GM19397 (cell line): Measurements from ENCODE around the gene GNA12.
"Not testable (repeated sequence)": the region's sequence is repeated elsewhere in the genome, so short reads cannot be mapped to it uniquely, and the experiment has no call there.

Source experiments
- ATAC-seq: cut with Tn5 transposase; IDR thresholded peaks from one replicate; pipeline ENCODE4 v1.9.1; 2021; ENCODE audit warnings: mild to moderate bottlenecking, moderate library complexity; ENCODE audit not compliant: unreplicated experiment

The GNA12 gene

GRCh38 chr7:2866601-2867000 lies 22.5 kb upstream of the GNA12 start:
- no peak for ATAC-seq

GRCh38 chr7:2864999-2865670 lies 21.0 kb upstream of the GNA12 start:
- ATAC-seq, result no peak

- ATAC-seq, result no peak
Observed at GRCh38 chr7:2864204-2864985, 20.3 kb upstream of the GNA12 start.

- peak; percentile 91 for ATAC-seq
Observed at GRCh38 chr7:2863461-2864066, 19.5 kb upstream of the GNA12 start.

GRCh38 chr7:2862831-2863361 lies 18.8 kb upstream of the GNA12 start:
- ATAC-seq, result no peak

- ATAC-seq, result no peak
Observed at GRCh38 chr7:2861509-2861908, 17.4 kb upstream of the GNA12 start.

GRCh38 chr7:2860627-2861133 lies 16.6 kb upstream of the GNA12 start:
- no peak for ATAC-seq

- ATAC-seq, result no peak
Observed at GRCh38 chr7:2859952-2860351, 15.8 kb upstream of the GNA12 start.

GRCh38 chr7:2858621-2859020 lies 14.5 kb upstream of the GNA12 start:
- ATAC-seq, result no peak

- ATAC-seq, result no peak
Observed at GRCh38 chr7:2856388-2857169, 12.5 kb upstream of the GNA12 start.

GRCh38 chr7:2855386-2855785 lies 11.3 kb upstream of the GNA12 start:
- ATAC-seq, result no peak

GRCh38 chr7:2853552-2853951 lies 9.4 kb upstream of the GNA12 start:
- not testable (repeated sequence) for ATAC-seq

GRCh38 chr7:2853147-2853546 lies 9.0 kb upstream of the GNA12 start:
- ATAC-seq, result no peak

- ATAC-seq, result no peak
Observed at GRCh38 chr7:2851497-2851896, 7.4 kb upstream of the GNA12 start.

- no peak for ATAC-seq
Observed at GRCh38 chr7:2849941-2850766, 6.0 kb upstream of the GNA12 start.

GRCh38 chr7:2845034-2845592 lies 1.0 kb upstream of the GNA12 start:
- no peak for ATAC-seq

GRCh38 chr7:2843711-2844152 lies 376 bp downstream of the GNA12 start:
- ATAC-seq, result no peak

GRCh38 chr7:2843191-2843685 lies 870 bp downstream of the GNA12 start:
- ATAC-seq, result no peak

GRCh38 chr7:2841907-2842306 lies 2.2 kb downstream of the GNA12 start:
- ATAC-seq, result no peak
